IMR-90 (cell line): ENCODE measurements around the gene RPL36. TPM values are rescaled to one million over a fixed set of nuclear protein-coding genes. Genes with fewer than 3 reads are reported as not detected.

Experiments used
- ATAC-seq: fragments of 200-7000 bp; cut with Tn5 transposase; 2 replicates; pipeline ENCODE4 v1.9.1; 2020; ENCODE audit warnings: low read depth, mild to moderate bottlenecking, moderate library complexity
- BruUV-seq: library from RNA; stranded (reverse); fragments of 400-500 nt; replicated peaks from 2 replicates; lab custom pipeline; 2021; lab: Mats Ljungman, UMichigan
- CTCF ChIA-PET: fragments of 300-600 bp; formaldehyde crosslinking; extraction: SDS; loops from one replicate; lab custom pipeline; 2021; ENCODE audit warnings: antibody characterized with exemption; lab: Yijun Ruan, JAX
- POLR2A ChIA-PET: fragments of 300-600 bp; sonication (Branson Sonifier 250); formaldehyde crosslinking; loops from one replicate; lab custom pipeline; 2022; ENCODE audit warnings: antibody characterized with exemption; ENCODE audit not compliant: unreplicated experiment; lab: Charles Lee
- DNase-seq: peaks from one replicate; pipeline ENCODE4 v3.0.0; 2013
- H2AFZ ChIP-seq: replicated peaks from 2 replicates; pipeline ENCODE3; 2013; ENCODE audit warnings: low read length, mild to moderate bottlenecking; ENCODE audit not compliant: poor library complexity
- H2AK5ac ChIP-seq: 2 replicates; pipeline ENCODE4 v1.6.1; 2013; ENCODE audit warnings: low read depth, low read length, inconsistent platforms
- H2AK9ac ChIP-seq: replicated peaks from 2 replicates; pipeline ENCODE3; 2013; ENCODE audit warnings: mild to moderate bottlenecking, low read depth, low read length, moderate library complexity; ENCODE audit not compliant: poor library complexity
- H2BK120ac ChIP-seq: 2 replicates; pipeline ENCODE4 v1.6.1; 2013; ENCODE audit warnings: low read depth, low read length, inconsistent platforms
- H2BK15ac ChIP-seq: 3 replicates; pipeline ENCODE4 v1.6.1; 2013; ENCODE audit warnings: low read depth, low read length, inconsistent platforms
- H2BK20ac ChIP-seq: 2 replicates; pipeline ENCODE4 v1.6.1; 2013; ENCODE audit warnings: low read depth, mild to moderate bottlenecking, inconsistent platforms, low read length, moderate library complexity
- H2BK5ac ChIP-seq: 2 replicates; pipeline ENCODE4 v1.6.1; 2013; ENCODE audit warnings: mild to moderate bottlenecking, low read depth, low read length, inconsistent platforms; ENCODE audit not compliant: poor library complexity, severe bottlenecking
- H3K14ac ChIP-seq: replicated peaks from 2 replicates; pipeline ENCODE4 v1.6.1; 2013; ENCODE audit warnings: low read depth, low read length, inconsistent platforms
- H3K18ac ChIP-seq: 2 replicates; pipeline ENCODE4 v1.6.1; 2013; ENCODE audit warnings: low read depth, low read length, control low read depth
- H3K23ac ChIP-seq: 2 replicates; pipeline ENCODE4 v1.6.1; 2013; ENCODE audit warnings: low read depth, low read length, inconsistent platforms
- H3K27ac ChIP-seq: 2 replicates; pipeline ENCODE4 v1.5.1; 2013; ENCODE audit warnings: mild to moderate bottlenecking, control low read depth, low read length; ENCODE audit not compliant: insufficient read depth
- H3K27me3 ChIP-seq: 2 replicates; pipeline ENCODE4 v1.6.1; 2013; ENCODE audit warnings: low read length; ENCODE audit not compliant: control insufficient read depth, insufficient read depth
- H3K36me3 ChIP-seq: 2 replicates; pipeline ENCODE4 v1.6.1; 2013; ENCODE audit warnings: low read length, mixed read lengths; ENCODE audit not compliant: control insufficient read depth, insufficient read depth
- H3K4ac ChIP-seq: 2 replicates; pipeline ENCODE4 v1.6.1; 2013; ENCODE audit warnings: low read depth, low read length, inconsistent platforms
- H3K4me1 ChIP-seq: 2 replicates; pipeline ENCODE4 v1.6.1; 2013; ENCODE audit warnings: low read length, mixed read lengths; ENCODE audit not compliant: control insufficient read depth, insufficient read depth
- H3K4me2 ChIP-seq: 2 replicates; pipeline ENCODE4 v1.6.1; 2013; ENCODE audit warnings: low read depth, mild to moderate bottlenecking, control low read depth, low read length, moderate library complexity
- H3K4me3 ChIP-seq: 2 replicates; pipeline ENCODE4 v1.5.1; 2013; ENCODE audit warnings: low read depth, mild to moderate bottlenecking, control low read depth, low read length, moderate library complexity; ENCODE audit not compliant: insufficient read depth
- H3K56ac ChIP-seq: 2 replicates; pipeline ENCODE4 v1.6.1; 2013; ENCODE audit warnings: low read length, inconsistent platforms; ENCODE audit not compliant: insufficient read depth; ENCODE audit errors: extremely low read depth
- H3K79me1 ChIP-seq, 2 experiments: 2 replicates each; pipeline ENCODE4 v1.6.1; 2013; ENCODE audit warnings: low read length in 2 of 2, inconsistent platforms in 1 of 2, low read depth in 1 of 2
- H3K9ac ChIP-seq: 2 replicates; pipeline ENCODE4 v1.6.1; 2013; ENCODE audit warnings: low read depth, low read length, control low read depth
- H3K9me1 ChIP-seq: 2 replicates; pipeline ENCODE4 v1.6.1; 2013; ENCODE audit warnings: low read length, inconsistent platforms; ENCODE audit not compliant: insufficient read depth
- H3K9me3 ChIP-seq: 2 replicates; pipeline ENCODE4 v1.6.1; 2013; ENCODE audit warnings: low read length; ENCODE audit not compliant: control insufficient read depth, insufficient read depth
- H4K20me1 ChIP-seq: 2 replicates; pipeline ENCODE4 v1.6.1; 2013; ENCODE audit warnings: low read length, inconsistent platforms; ENCODE audit not compliant: insufficient read depth
- H4K5ac ChIP-seq: 2 replicates; pipeline ENCODE4 v1.6.1; 2013; ENCODE audit warnings: mild to moderate bottlenecking, low read depth, low read length, control low read depth
- H4K8ac ChIP-seq, 2 experiments: 2 replicates each; pipeline ENCODE4 v1.6.1; 2013; ENCODE audit warnings: low read depth in 2 of 2, low read length in 2 of 2, control low read depth in 1 of 2, inconsistent platforms in 1 of 2
- H4K91ac ChIP-seq: 2 replicates; pipeline ENCODE4 v1.6.1; 2013; ENCODE audit warnings: low read depth, low read length, inconsistent platforms; ENCODE audit not compliant: insufficient read depth
- BHLHE40 ChIP-seq: fragments of 150-350 bp; IDR thresholded peaks from 2 replicates; pipeline ENCODE4 v1.6.1; 2016; ENCODE audit warnings: mild to moderate bottlenecking, low read depth, low read length
- CEBPB ChIP-seq: IDR thresholded peaks from 2 replicates; pipeline ENCODE4 v1.6.1; 2012; ENCODE audit warnings: low read depth, low read length, improper control_type of control experiment
- CHD1 ChIP-seq: IDR thresholded peaks from 2 replicates; pipeline ENCODE4 v1.6.1; 2012; ENCODE audit warnings: low read depth, low read length, improper control_type of control experiment
- FOS ChIP-seq: fragments of 150-350 bp; IDR thresholded peaks from 2 replicates; pipeline ENCODE4 v1.6.1; 2016; ENCODE audit warnings: low read depth, low read length
- MAFK ChIP-seq: IDR thresholded peaks from 2 replicates; pipeline ENCODE4 v1.6.1; 2012; ENCODE audit warnings: low read depth, low read length, improper control_type of control experiment
- MAZ ChIP-seq: IDR thresholded peaks from 2 replicates; pipeline ENCODE4 v1.6.1; 2012; ENCODE audit warnings: low read depth, mild to moderate bottlenecking, low read length, improper control_type of control experiment, moderate library complexity, borderline replicate concordance
- MXI1 ChIP-seq: IDR thresholded peaks from 2 replicates; pipeline ENCODE4 v1.6.1; 2012; ENCODE audit warnings: low read depth, mild to moderate bottlenecking, low read length, moderate library complexity, borderline replicate concordance
- NFE2L2 ChIP-seq: fragments of 150-350 bp; IDR thresholded peaks from 2 replicates; pipeline ENCODE4 v1.6.1; 2016; ENCODE audit warnings: low read depth, mild to moderate bottlenecking, low read length
- RFX5 ChIP-seq: IDR thresholded peaks from 2 replicates; pipeline ENCODE4 v1.8.0; 2012; ENCODE audit warnings: low read depth, mild to moderate bottlenecking, low read length, moderate library complexity
- SMC3 ChIP-seq: fragments of 150-350 bp; IDR thresholded peaks from 2 replicates; pipeline ENCODE4 v1.6.1; 2016; ENCODE audit warnings: low read depth, mild to moderate bottlenecking, antibody characterized with exemption, low read length, moderate library complexity
- WGBS, 2 experiments: methylation state at CpG; one replicate each; pipeline versions ENCODE4 v1.1.5 to v1.1.7; 2013; ENCODE audit warnings: missing lambda C conversion rate in 2 of 2; ENCODE audit not compliant: insufficient read length in 1 of 2; ENCODE audit errors: extremely low coverage in 2 of 2; 5-methylcytosine and 5-hydroxymethylcytosine counted together
- dilution Hi-C: fragments of 300-500 bp; cut with HindIII; formaldehyde crosslinking; loops from one replicate; pipeline ENCODE4 v1.14.3; 2018; ENCODE audit warnings: low sequenced_read_pairs; ENCODE audit not compliant: unreplicated experiment
- in situ Hi-C: fragments of 300-500 bp; cut with MboI; formaldehyde crosslinking; loops from 3 replicates; pipeline ENCODE4 v1.14.3; 2019; ENCODE audit warnings: low sequenced_read_pairs, inconsistent platforms, mixed read lengths
- intact Hi-C: fragments of 100-400 bp; cut with micrococcal nuclease; formaldehyde crosslinking; loops from 2 replicates; pipeline ENCODE4 v1.10.0; 2022
- polyA plus RNA-seq, 3 experiments: library from polyadenylated mRNA; depleted of rRNA; stranded (reverse); fragments of >200 nt; gene quantifications; 2 replicates each; pipeline ENCODE4 v1.2.3, GENCODE V29; 2012; ENCODE audit warnings: low replicate concordance in 1 of 3
- total RNA-seq: library from RNA; depleted of rRNA; stranded (reverse); fragments of >200 nt; gene quantifications from 2 replicates; pipeline ENCODE4 v1.2.3, GENCODE V29; 2012
- TF ChIP-seq, protein P1 (sequence below): conservative IDR thresholded peaks from 2 replicates; pipeline ENCODE4 v1.5.1; 2012; ENCODE audit warnings: mild to moderate bottlenecking, low read depth, low read length, improper control_type of control experiment
- TF ChIP-seq, protein P2 (sequence below): fragments of 150-350 bp; IDR thresholded peaks from 2 replicates; pipeline ENCODE4 v1.6.1; 2017; ENCODE audit warnings: mild to moderate bottlenecking, antibody characterized with exemption, low read length, low read depth
- TF ChIP-seq, protein P3 (sequence below): fragments of 150-350 bp; IDR thresholded peaks from 2 replicates; pipeline ENCODE4 v1.6.1; 2016; ENCODE audit warnings: low read depth, mild to moderate bottlenecking, low read length, moderate library complexity, borderline replicate concordance

RPL36 gene
- total and polyA plus RNA-seq, 2 of the 4 experiments (the other 2 are of a cell fraction), result 232 to 757 TPM

DNA sequence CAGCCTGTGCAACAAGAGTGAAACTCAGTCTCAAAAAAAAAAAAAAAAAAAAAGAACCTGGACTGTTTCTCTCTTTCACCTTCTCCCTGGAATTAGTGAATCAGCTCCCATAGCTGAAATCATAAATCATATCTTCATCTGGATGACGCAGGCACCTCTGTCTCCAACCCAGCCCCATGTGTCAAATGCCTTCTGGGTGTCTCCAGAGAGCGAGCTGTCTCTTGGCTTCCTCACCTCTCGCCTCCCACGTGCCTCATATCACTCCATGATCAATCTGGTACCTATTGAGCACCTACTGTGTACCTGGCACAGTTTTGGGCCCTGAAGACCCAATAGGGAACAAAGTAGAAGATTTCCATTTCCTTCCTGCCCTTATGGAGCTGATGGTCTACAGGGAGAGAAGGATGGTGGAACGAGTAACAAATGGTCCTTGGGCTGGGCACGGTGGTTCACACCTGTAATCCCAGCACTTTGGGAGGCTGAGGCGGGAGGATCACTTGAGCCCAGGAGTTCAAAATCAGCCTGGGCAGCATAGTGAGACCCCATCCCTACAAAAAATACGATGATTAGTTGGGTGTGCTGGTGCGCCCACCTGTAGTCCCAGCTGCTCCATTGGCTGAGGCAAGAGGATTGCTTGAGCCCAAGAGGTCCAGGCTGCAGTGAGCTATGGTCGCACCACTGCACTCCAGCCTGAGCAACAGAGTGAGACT lies 6.8 kb upstream of the RPL36 start:
- H3K4me1 ChIP-seq, result peaks cover 7% of the 10 kb centered on the region
- H2BK5ac ChIP-seq, result no peak overlapping the region
- H4K91ac ChIP-seq, result no peak overlapping the region
- H2AK9ac ChIP-seq, result no peak overlapping the region
- WGBS, 2 experiments, result 87% methylated on average over 3 of the region's 10 CpGs; no CpG with 5 or more reads in 1 of the 2 experiments
- H4K8ac ChIP-seq, result no peak overlapping the region
- H3K4ac ChIP-seq, result no peak overlapping the region
- H3K18ac ChIP-seq, result no peak overlapping the region
- H3K9ac ChIP-seq, result no peak overlapping the region
- H3K27me3 ChIP-seq, result no peaks in the 10 kb centered on the region
- H2BK20ac ChIP-seq, result no peak overlapping the region
- no peak overlapping the region for H4K5ac ChIP-seq
- H3K27ac ChIP-seq, result no peak overlapping the region
- H3K9me3 ChIP-seq, result no peaks in the 10 kb centered on the region
- H2AK5ac ChIP-seq, result no peak overlapping the region
- POLR2A ChIA-PET, result interaction anchor here (0.6 kb wide), 1 partner anchor 60 kb away, joined by 5 read pairs; the partner anchor contains the start of gene SAFB
- H3K4me3 ChIP-seq, result no peak overlapping the region
- CTCF ChIA-PET, result no interaction called here
- dilution Hi-C loops, result no loop called here
- H3K79me1 ChIP-seq, result peaks cover 15 to 19% of the 10 kb centered on the region in 2 experiments; a peak in 3 of 4 replicates
- no peak overlapping the region for H3K56ac ChIP-seq
- H2BK15ac ChIP-seq, result no peak overlapping the region
- no peaks in the 10 kb centered on the region for H3K36me3 ChIP-seq
- H4K20me1 ChIP-seq, result no peaks in the 10 kb centered on the region
- H2AFZ ChIP-seq, result no peak overlapping the region
- ATAC-seq, result no peak
- in situ Hi-C loops, result no loop called here
- no peak overlapping the region for H3K4me2 ChIP-seq
- no TSS peak for BruUV-seq
- H3K14ac ChIP-seq, result no peak overlapping the region
- no peak overlapping the region for H2BK120ac ChIP-seq
- no peak overlapping the region for H3K23ac ChIP-seq
- intact Hi-C loops, result no loop called here
- TF ChIP-seq BHLHE40 (no peak), CEBPB (no peak), RFX5 (no peak), NFE2L2 (no peak), MAZ (no peak), CHD1 (no peak), MXI1 (no peak), SMC3 (no peak), FOS (no peak), MAFK (no peak)
- TF ChIP-seq, protein P1, sequence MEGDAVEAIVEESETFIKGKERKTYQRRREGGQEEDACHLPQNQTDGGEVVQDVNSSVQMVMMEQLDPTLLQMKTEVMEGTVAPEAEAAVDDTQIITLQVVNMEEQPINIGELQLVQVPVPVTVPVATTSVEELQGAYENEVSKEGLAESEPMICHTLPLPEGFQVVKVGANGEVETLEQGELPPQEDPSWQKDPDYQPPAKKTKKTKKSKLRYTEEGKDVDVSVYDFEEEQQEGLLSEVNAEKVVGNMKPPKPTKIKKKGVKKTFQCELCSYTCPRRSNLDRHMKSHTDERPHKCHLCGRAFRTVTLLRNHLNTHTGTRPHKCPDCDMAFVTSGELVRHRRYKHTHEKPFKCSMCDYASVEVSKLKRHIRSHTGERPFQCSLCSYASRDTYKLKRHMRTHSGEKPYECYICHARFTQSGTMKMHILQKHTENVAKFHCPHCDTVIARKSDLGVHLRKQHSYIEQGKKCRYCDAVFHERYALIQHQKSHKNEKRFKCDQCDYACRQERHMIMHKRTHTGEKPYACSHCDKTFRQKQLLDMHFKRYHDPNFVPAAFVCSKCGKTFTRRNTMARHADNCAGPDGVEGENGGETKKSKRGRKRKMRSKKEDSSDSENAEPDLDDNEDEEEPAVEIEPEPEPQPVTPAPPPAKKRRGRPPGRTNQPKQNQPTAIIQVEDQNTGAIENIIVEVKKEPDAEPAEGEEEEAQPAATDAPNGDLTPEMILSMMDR, result no peak
- TF ChIP-seq, protein P2, sequence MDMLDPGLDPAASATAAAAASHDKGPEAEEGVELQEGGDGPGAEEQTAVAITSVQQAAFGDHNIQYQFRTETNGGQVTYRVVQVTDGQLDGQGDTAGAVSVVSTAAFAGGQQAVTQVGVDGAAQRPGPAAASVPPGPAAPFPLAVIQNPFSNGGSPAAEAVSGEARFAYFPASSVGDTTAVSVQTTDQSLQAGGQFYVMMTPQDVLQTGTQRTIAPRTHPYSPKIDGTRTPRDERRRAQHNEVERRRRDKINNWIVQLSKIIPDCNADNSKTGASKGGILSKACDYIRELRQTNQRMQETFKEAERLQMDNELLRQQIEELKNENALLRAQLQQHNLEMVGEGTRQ, result no peak
- TF ChIP-seq, protein P3, sequence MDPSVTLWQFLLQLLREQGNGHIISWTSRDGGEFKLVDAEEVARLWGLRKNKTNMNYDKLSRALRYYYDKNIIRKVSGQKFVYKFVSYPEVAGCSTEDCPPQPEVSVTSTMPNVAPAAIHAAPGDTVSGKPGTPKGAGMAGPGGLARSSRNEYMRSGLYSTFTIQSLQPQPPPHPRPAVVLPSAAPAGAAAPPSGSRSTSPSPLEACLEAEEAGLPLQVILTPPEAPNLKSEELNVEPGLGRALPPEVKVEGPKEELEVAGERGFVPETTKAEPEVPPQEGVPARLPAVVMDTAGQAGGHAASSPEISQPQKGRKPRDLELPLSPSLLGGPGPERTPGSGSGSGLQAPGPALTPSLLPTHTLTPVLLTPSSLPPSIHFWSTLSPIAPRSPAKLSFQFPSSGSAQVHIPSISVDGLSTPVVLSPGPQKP, result no peak
- H3K9me1 ChIP-seq, result peaks cover 3% of the 10 kb centered on the region; the same call in 1 of the 2 replicates
- DNase-seq, result no peak
